HG02763 (cell line): Measurements from ENCODE around the gene CELSR1.
"Not testable (repeated sequence)": the region's sequence is repeated elsewhere in the genome, so short reads cannot be mapped to it uniquely, and the experiment has no call there.

ENCODE experiments used
- ATAC-seq: cut with Tn5 transposase; IDR thresholded peaks from one replicate; pipeline ENCODE4 v1.9.1; 2021; ENCODE audit warnings: mild to moderate bottlenecking, moderate library complexity; ENCODE audit not compliant: unreplicated experiment

CELSR1 gene

GRCh38 chr22:46534177-46534776, 3.1 kb downstream of the CELSR1 start:
- no peak for ATAC-seq

GRCh38 chr22:46533070-46533833, 4.2 kb downstream of the CELSR1 start:
- no peak for ATAC-seq

- ATAC-seq, result no peak
Measured at GRCh38 chr22:46532416-46532815, 5.0 kb downstream of the CELSR1 start.

- ATAC-seq, result no peak
Measured at GRCh38 chr22:46531581-46532175, 5.7 kb downstream of the CELSR1 start.

GRCh38 chr22:46528121-46528610, 9.3 kb downstream of the CELSR1 start:
- ATAC-seq, result no peak

- no peak for ATAC-seq
Measured at GRCh38 chr22:46526244-46526839, 11.1 kb downstream of the CELSR1 start.

GRCh38 chr22:46525389-46526243, 11.8 kb downstream of the CELSR1 start:
- ATAC-seq, result no peak

- ATAC-seq, result no peak
Measured at GRCh38 chr22:46524203-46524740, 13.1 kb downstream of the CELSR1 start.

- no peak for ATAC-seq
Measured at GRCh38 chr22:46522797-46523196, 14.6 kb downstream of the CELSR1 start.

- ATAC-seq, result no peak
Measured at GRCh38 chr22:46521994-46522393, 15.4 kb downstream of the CELSR1 start.

- ATAC-seq, result no peak
Measured at GRCh38 chr22:46520880-46521279, 16.5 kb downstream of the CELSR1 start.

GRCh38 chr22:46519377-46519776, 18.0 kb downstream of the CELSR1 start:
- ATAC-seq, result no peak

- no peak for ATAC-seq
Measured at GRCh38 chr22:46518542-46519325, 18.7 kb downstream of the CELSR1 start.

GRCh38 chr22:46518038-46518437, 19.4 kb downstream of the CELSR1 start:
- ATAC-seq, result no peak

GRCh38 chr22:46517255-46517761, 20.1 kb downstream of the CELSR1 start:
- ATAC-seq, result no peak

GRCh38 chr22:46516638-46517037, 20.8 kb downstream of the CELSR1 start:
- no peak for ATAC-seq

- ATAC-seq, result not testable (repeated sequence)
Measured at GRCh38 chr22:46516112-46516487, 21.3 kb downstream of the CELSR1 start.

- no peak for ATAC-seq
Measured at GRCh38 chr22:46515208-46516111, 22.0 kb downstream of the CELSR1 start.
